Type B pancreatic cell (in vitro differentiated cells): ENCODE results near the gene DBH. TPM values are rescaled to one million over a fixed set of nuclear protein-coding genes. Genes with fewer than 3 reads are reported as not detected.

Experiments used
- DNase-seq: peaks from one replicate; pipeline ENCODE4 v3.0.0; 2021; ENCODE audit warnings: mixed read lengths; ENCODE audit not compliant: unreplicated experiment; ENCODE audit errors: extremely low spot score
- H3K27ac Mint-ChIP-seq: 2 replicates; pipeline ENCODE4 v1.8.0; 2021; ENCODE audit warnings: mild to moderate bottlenecking, mixed read lengths
- H3K27me3 Mint-ChIP-seq: 2 replicates; pipeline ENCODE4 v1.8.0; 2021; ENCODE audit warnings: mixed read lengths
- H3K36me3 Mint-ChIP-seq: 2 replicates; pipeline ENCODE4 v1.8.0; 2021; ENCODE audit warnings: mixed read lengths
- H3K4me1 Mint-ChIP-seq: one replicate; pipeline ENCODE4 v1.8.0; 2021; ENCODE audit warnings: mixed read lengths; ENCODE audit not compliant: unreplicated experiment
- H3K4me3 Mint-ChIP-seq: 2 replicates; pipeline ENCODE4 v1.8.0; 2021; ENCODE audit warnings: mild to moderate bottlenecking, mixed read lengths
- H3K9me3 Mint-ChIP-seq: 2 replicates; pipeline ENCODE4 v1.8.0; 2021; ENCODE audit warnings: mixed read lengths
- total RNA-seq: library from RNA; stranded (reverse); gene quantifications from 2 replicates; pipeline ENCODE4 v1.2.1, GENCODE V29; 2021; ENCODE audit warnings: low replicate concordance
- TF ChIP-seq, protein P1 (sequence below): fragments of 200-600 bp; sonication (generic); conservative IDR thresholded peaks from 2 replicates; pipeline ENCODE4 v1.5.0; 2021; ENCODE audit warnings: antibody characterized with exemption, mild to moderate bottlenecking

DBH gene
- total RNA-seq, 1 donor from 2014 or later, result 0.12 TPM

DNA sequence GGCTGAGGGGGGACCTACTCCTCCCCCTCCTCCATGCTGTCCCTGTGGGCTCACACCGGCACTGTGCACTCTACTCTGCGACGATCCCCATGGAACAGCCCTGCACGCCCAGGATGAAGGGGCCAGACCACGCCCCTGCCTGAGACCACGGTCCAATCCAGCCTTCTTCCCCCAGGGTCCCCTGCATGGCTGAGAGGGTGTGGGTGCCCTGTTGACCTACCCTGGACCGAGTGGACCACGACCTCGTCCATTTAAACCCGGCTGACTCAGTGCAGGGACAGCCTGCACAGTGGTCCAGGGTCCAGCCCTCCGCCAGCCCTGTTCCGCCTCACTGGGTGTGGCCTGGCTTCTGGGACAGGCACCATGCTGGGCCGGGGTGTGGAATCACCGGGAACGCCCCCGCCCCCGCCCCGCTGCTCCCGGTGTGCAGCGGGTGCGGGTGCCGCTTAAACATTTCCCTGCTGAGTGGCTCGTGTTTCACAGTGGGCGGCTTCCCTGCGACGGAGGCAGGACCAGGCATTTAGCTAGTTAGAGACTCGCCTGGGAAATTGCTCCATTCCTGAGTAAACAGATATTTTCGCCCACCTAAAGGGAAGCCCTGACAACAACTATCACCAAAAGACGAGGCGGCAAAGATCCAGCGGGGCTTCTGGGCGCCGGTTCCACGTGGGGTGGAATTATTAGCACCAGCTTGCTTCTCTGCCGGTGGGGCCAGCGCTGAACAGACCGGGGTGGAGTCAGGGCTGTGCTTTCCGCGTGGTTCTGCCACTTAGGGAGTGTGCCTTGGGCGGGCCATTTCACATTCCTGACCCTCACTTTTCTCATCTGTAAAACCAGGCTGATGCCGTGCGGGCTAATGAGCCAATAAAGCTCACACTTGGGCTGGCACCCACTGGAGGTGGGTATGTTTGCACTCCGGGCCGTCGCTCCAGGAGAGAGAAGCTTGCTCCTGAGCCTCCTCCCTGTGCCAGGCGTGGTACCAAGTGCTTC lies 22.6 kb downstream of the DBH start:
- TF ChIP-seq, protein P1, sequence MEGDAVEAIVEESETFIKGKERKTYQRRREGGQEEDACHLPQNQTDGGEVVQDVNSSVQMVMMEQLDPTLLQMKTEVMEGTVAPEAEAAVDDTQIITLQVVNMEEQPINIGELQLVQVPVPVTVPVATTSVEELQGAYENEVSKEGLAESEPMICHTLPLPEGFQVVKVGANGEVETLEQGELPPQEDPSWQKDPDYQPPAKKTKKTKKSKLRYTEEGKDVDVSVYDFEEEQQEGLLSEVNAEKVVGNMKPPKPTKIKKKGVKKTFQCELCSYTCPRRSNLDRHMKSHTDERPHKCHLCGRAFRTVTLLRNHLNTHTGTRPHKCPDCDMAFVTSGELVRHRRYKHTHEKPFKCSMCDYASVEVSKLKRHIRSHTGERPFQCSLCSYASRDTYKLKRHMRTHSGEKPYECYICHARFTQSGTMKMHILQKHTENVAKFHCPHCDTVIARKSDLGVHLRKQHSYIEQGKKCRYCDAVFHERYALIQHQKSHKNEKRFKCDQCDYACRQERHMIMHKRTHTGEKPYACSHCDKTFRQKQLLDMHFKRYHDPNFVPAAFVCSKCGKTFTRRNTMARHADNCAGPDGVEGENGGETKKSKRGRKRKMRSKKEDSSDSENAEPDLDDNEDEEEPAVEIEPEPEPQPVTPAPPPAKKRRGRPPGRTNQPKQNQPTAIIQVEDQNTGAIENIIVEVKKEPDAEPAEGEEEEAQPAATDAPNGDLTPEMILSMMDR, result no peak
- peak overlapping the region; percentile 66 for H3K4me3 Mint-ChIP-seq
- peaks cover 16% of the 10 kb centered on the region for H3K27me3 Mint-ChIP-seq
- peak overlapping the region; percentile 60 for H3K27ac Mint-ChIP-seq
- no peaks in the 10 kb centered on the region for H3K36me3 Mint-ChIP-seq
- no peaks in the 10 kb centered on the region for H3K9me3 Mint-ChIP-seq
- no peak for DNase-seq
- H3K4me1 Mint-ChIP-seq, result peaks cover 18% of the 10 kb centered on the region

DNA sequence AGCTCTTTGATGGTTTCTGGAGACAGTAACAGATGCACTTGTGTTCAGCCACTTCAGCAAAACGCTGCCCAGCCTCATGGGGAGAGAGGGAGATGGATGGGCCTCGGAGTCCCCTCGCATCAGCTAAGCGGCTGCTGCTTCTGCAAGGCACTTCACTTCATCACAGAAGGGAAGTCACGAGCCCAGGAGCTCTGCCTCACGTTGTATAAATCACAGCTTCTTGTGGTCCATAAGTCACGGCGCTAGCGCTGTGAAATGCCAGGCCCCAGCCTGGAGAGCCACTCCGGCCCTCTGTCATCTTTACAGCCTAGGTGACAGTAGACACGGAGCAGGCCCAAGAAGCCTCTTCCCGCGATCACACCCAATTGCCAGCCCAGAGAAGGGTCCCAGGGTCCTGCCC lies 23.4 kb downstream of the DBH start:
- Mint-ChIP-seq H3K4me3 (no peak overlapping the region), H3K27me3 (peaks cover 16% of the 10 kb centered on the region), H3K9me3 (no peaks in the 10 kb centered on the region), H3K4me1 (peaks cover 18% of the 10 kb centered on the region), H3K36me3 (no peaks in the 10 kb centered on the region), H3K27ac (peak overlapping the region; percentile 60)
- no peak for DNase-seq
- TF ChIP-seq, protein P1, result no peak

DNA sequence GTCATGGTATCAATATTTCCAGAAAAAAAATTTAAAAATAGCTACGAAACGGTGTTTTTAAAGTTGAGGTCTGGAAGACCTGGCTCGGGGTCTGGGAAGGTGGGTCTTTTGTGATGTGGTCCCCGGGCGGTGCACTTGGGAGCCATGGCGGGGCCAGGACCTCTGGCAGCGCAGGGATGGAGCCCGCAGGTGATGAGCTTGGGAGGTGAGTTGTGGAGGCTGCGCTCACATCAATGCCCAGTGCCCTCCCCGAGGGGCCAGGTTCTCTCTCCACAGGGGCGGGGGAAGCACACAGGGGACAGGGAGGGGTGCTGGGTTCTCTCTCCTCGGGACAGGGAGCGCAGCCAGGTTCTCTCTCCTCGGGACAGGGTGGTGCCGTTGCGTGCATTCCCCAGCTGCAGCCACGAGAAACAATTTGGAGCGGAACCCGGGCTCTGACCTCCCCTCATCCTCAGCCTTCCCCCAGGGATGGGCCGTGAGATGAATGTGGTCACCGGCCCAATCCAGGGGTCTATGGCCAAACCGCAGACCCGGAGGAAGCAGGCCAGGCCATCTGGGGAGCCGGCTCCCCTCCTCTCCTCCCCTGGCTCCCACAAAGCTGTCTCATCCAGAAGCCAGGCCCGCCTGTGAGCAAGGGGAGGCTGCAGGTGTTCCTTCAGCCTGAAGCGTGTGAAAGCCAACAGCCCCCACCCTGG lies 25.8 kb downstream of the DBH start:
- Mint-ChIP-seq H3K4me1 (peaks cover 18% of the 10 kb centered on the region), H3K4me3 (no peak overlapping the region), H3K27ac (no peak overlapping the region), H3K36me3 (no peaks in the 10 kb centered on the region), H3K27me3 (peaks cover 9% of the 10 kb centered on the region), H3K9me3 (no peaks in the 10 kb centered on the region)
- TF ChIP-seq, protein P1, result no peak
- no peak for DNase-seq

DNA sequence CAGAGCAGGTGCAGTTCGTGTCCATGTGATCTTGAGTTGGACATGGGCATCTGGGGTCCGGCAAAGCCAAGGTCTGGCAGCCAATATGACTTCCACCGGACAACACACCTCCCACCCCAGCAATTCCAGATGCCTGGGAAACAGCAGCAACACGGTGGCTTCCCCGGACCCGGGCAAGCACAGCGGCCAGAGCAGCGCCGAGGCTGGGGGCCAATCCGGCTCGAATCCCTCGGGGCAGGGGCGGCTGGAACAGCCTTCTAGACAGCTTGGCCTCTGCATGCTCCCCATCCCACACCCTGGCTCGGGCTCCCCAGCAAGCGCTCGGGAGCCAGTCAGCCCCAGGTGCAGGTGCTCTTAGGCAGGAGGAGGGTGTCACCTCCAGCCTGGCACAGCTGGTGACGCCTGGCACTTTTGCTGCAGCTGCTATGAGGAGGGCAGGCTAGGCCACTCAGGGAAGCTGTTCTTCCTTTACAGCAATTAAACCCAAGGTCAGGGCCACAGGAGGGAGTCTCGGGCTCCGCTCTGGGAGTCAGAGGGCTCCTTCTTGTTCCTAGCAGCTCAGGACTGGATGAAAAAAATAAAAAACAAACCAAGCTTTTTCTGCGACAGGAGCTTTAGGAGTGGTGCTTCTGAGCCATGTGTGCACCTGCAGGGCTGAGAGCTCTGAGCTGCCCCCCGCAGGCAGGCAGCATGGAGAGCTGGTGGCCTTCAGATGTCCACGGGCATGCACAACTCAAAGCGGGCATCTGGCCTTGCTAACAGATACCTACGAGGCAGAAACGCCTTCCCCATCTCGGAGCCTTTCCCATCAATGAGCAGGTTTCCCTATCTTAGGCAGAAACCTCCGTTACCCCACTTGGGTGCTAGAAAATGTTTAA lies 28.2 kb downstream of the DBH start:
- H3K9me3 Mint-ChIP-seq, result no peaks in the 10 kb centered on the region
- peaks cover 7% of the 10 kb centered on the region for H3K4me1 Mint-ChIP-seq
- TF ChIP-seq, protein P1, result no peak
- DNase-seq, result no peak
- peaks cover 4% of the 10 kb centered on the region for H3K27me3 Mint-ChIP-seq
- H3K27ac Mint-ChIP-seq, result no peak overlapping the region
- H3K36me3 Mint-ChIP-seq, result no peaks in the 10 kb centered on the region
- no peak overlapping the region for H3K4me3 Mint-ChIP-seq

DNA sequence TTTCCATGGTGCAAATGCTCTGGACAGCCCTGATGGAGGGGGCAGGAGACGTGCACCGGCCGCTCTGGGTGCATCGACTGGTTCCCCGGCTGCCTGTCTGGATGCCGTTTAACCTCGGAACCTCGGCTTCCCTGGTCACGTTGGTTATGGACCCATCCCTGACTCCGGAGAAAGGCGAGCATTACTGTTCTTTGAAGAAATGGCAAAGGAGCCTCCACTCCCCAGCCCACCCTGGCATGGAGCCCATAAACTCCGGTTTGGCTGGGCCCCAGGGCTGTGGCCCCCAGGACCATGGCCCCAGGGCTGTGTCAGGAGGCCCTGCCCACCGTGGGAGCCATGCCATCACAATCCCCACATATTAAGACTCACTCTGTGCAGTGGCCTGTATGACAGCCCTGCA lies 28.9 kb downstream of the DBH start:
- H3K36me3 Mint-ChIP-seq, result no peaks in the 10 kb centered on the region
- no peaks in the 10 kb centered on the region for H3K9me3 Mint-ChIP-seq
- H3K27ac Mint-ChIP-seq, result no peak overlapping the region
- H3K4me3 Mint-ChIP-seq, result no peak overlapping the region
- H3K27me3 Mint-ChIP-seq, result peaks cover 4% of the 10 kb centered on the region
- TF ChIP-seq, protein P1, result no peak
- no peak for DNase-seq
- H3K4me1 Mint-ChIP-seq, result peaks cover 4% of the 10 kb centered on the region
